Adipose tissue (tissue), 3 donors: ENCODE data around the gene AVL9. TPM values are rescaled to one million over a fixed set of nuclear protein-coding genes. Genes with fewer than 3 reads are reported as not detected.

Source experiments
- H3K27ac ChIP-seq: one replicate; pipeline ENCODE4 v1.5.1; 2013; ENCODE audit warnings: low read depth, low read length
- WGBS, 3 donors: extraction: QIAGEN DNeasy Blood & Tissue Kit; methylation state at CpG; one replicate each; pipeline ENCODE4 v1.1.7; 2013; 5-methylcytosine and 5-hydroxymethylcytosine counted together
- polyA plus RNA-seq, 3 donors: library from polyadenylated mRNA; stranded (reverse); fragments of 200-250 nt; gene quantifications; one replicate each; pipeline ENCODE4 v1.2.3, GENCODE V29; 2013
- donor health status: healthy with polysubstance abuse.
- donor health status: Bipolar disorder and iron deficiency.
- donor health status: healthy.

Gene AVL9
- polyA plus RNA-seq, 3 donors = 6.5 to 11.0 (median 10.1) TPM

DNA sequence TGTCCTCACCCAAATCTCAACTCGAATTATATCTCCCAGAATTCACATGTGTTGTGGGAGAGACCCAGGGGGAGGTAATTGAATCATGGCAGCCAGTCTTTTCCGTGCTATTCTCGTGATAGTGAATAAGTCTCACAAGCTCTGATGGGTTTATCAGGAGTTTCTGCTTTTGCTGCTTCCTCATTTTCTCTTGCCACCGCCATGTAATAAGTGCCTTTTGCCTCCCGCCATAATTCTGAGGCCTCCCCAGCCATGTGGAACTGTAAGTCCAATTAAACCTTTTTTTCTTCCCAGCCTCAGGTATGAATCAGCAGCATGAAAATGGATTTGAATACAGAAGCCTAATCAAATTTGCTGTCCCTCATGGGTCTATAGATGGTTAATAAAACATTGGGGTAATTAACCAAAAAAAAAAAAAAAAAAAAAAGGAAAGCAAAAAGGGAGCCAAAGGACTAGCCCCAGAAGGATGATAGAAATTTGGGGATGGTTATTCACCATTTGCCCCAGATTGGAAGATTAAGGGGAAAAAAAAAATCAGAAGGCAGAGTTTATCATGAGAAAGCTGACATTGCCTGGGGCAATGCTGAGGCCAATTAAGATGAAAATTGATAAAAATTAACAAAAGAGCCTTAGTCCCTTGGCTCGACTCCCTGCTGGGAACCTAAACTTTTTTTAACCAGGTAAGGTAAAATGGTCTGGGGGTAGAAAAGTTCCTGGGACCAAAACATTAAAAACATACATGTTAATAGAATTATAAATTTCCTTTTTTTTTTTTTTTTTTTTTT, 27.6 kb downstream of the AVL9 start:
- 94 to 97% (median 96%) methylated on average over 6 of the region's 6 CpGs for WGBS, 3 donors

DNA sequence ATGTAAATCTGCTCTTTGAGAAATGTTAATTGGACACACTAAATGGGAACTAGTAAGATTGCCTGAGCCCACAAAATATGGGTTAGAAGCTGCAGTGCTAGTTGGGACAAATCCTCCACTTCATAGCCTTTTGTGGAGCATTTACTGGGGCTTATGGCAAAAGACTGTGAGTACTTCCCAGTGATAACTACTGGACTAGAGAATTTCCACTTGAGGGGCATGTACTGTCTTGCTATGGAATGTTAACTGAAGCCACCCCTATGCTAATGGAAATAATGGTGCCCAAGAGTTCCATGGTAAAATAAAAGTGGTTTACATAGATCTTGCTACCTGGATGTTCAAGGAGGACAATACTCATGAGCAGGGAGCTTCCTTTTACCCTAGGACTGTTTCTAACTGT, 29.3 kb downstream of the AVL9 start:
- H3K27ac ChIP-seq = no peak overlapping the region

More for the DNA sequence above, 27.6 kb downstream of the AVL9 start:
- no peak overlapping the region for H3K27ac ChIP-seq

DNA sequence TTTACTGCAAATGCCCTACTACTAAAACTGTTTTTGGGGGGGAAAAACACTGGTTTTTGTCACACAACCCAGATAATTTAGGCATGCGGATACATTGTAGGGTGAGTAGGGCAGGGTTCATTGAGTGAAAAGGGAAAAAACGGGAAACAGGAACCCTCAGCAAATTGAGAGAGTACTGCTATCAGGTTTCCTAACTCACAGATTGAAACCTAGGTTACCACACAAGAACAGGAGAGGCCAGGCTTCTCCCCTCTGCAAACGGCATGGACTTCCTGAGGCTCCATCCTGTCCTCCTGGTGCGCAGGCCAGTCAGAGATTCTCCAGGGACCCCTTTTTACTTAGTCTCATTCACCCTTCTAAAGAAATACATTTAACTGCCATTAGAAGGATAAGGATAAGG, 30.6 kb downstream of the AVL9 start:
- no peak overlapping the region for H3K27ac ChIP-seq
- 61 to 95% (median 73%) methylated on average over 4 of the region's 4 CpGs for WGBS, 3 donors

DNA sequence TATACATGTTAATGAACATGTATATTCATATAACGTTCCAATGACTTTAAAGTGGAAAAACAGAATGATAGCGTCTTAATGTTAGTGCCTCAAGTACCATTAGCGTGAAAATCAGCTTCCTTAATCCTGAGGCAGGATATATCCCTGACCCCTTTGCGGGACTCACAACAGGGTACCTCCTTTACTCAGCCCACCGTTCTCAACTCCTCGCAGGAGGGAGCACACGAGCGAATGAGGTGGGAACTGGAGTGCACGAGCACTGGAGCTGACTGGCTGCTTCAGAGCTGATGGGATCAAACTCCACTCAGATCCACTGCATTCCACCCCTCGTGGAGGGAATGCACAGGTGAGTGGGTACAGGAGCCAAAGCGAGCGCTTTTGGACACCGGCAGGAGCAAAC, 36.1 kb downstream of the AVL9 start:
- no peak overlapping the region for H3K27ac ChIP-seq
- 93 to 95% (median 94%) methylated on average over 13 of the region's 13 CpGs for WGBS, 3 donors

DNA sequence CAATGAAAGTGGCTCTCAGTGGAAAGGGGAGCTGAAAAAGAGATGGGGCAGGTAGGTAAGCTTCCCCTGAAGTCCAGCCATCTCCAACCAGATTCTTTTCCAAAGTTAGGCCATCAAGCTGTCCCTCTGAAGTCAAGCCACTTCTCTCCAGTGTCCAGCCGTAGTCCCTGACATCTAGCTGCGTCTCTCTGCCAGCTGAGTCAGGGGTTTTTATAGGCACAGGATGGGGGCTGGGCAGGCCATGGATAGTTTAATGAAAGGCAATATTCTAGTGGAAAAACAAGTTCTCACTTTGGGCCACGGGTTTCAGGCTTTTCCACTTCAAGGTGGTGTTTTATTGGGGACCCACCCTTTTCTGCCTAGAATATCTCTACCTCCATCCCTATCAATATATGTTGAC, 36.8 kb downstream of the AVL9 start:
- 79 to 91% (median 90%) methylated on average over 3 of the region's 3 CpGs for WGBS, 3 donors
- no peak overlapping the region for H3K27ac ChIP-seq

DNA sequence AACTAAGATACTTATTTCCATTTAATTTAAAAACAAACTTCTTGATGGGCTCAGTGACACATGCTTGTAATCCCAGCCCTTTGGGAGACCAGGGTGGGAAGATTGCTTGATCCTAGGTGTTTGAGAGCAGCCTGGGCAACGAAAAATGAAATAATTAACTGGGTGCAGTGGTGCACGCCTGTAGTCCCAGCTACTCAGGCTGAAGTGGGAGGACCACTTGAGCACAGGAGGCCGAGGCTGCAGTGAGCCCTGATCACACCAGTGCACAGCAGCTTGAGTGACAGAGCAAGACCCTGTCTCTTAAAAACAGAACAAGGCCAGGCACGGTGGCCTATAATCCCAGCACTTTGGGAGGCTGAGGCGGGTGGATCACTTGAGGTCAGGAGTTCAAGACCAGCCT, 37.4 kb downstream of the AVL9 start:
- 91 to 95% (median 92%) methylated on average over 5 of the region's 5 CpGs for WGBS, 3 donors

DNA sequence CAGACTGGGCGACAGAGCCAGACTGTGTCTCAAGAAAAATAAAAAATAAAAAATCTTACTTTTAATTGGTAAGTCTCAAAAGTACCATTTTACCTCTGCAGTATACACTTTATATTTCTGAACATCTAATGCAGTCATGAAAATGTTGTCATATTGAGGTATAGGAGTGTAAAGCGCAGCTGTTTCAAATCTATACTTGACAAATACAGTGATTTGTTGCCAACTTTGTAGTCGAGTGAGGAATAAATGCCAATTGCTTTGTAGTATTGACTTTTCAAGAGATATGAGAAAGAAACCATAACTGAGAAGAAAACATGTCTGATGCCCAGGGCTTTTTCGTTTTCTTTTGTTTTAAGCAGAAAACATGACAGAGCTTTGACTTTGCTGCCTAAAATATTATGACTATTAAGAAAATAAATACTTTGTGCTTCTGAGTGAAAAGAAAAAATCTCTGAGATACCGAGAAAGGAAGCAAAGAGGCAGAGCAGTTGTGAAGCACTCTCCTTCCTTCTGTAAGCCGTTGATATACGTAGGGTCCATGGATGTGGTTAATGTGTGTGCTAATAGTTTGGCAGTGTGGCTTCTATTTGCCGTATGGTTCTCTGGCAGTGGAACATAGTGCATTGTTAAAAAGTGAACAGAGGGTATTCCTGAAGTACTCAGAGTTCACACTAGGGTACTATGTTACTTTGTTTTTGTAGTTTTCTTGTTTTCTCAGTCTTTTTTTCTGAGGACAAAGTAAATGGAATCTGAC, 38.2 kb downstream of the AVL9 start:
- no peak overlapping the region for H3K27ac ChIP-seq
- 30 to 64% (median 62%) methylated on average over 8 of the region's 8 CpGs for WGBS, 3 donors

More for the DNA sequence above, 37.4 kb downstream of the AVL9 start:
- no peak overlapping the region for H3K27ac ChIP-seq

DNA sequence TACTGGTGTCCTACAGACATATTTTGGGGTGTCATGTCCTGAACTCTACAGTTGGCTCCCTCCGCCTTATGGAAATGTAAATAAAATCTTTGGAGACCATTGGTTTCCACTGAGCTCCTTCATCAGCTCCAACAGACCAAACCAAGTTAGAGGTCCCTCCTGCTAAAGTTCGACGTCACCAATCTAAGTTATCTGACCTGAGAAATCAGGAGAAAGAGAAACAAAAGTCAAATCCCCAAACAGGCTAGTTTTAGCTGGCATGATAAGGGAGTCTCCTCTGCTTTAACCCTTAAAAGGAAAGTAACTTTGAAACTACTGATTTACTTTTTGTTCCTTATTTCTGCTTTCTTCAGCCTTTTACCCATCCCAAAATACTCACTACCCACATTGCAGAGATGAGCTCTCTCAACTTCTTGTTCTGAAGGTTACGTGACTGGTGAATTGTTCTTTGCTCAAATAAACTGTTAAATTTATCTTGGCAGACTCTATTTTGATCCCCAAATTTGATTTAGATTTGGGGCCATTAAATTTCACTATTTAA, 39.9 kb downstream of the AVL9 start:
- no peak overlapping the region for H3K27ac ChIP-seq
- 72 to 97% (median 84%) methylated on average over 4 of the region's 4 CpGs for WGBS, 3 donors

DNA sequence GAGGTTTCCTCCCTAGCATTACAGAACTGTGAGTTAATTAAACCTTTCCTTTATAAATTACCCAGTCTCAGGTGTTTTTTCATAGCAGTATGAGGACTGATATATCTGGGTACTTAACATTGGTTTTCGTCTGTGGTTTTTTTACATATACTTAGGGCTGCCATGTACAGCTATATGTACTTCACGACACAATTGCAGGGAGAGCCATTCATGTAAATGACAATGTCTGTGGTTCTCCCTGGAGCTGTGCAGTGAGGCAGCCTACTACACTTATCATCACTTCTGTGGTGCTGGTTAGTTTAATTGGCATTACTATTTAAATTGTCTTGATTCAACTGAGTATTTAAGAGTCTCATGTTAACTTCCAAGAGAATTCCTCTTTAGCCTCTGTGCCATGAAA, 40.7 kb downstream of the AVL9 start:
- H3K27ac ChIP-seq = no peak overlapping the region
- WGBS, 3 donors = 92 to 98% (median 97%) methylated on average over 2 of the region's 2 CpGs

DNA sequence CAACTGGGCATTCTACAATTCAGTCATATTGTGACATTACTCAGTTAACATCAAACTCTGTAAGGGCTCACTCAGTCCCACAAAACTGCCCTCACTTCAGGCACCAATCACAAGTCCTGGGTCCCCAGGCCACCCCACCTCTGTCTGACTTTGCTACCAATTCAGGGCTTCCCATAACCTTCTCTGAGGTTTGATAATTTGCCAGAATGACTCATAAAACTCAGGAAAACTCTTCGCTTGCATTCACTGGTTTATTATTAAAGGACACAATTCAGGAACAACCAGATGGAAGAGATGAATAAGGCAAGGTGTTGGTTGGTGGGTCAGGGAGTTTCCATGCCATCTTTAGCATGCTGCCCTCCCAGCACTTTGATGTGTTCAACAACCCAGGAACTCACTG, 41.3 kb downstream of the AVL9 start:
- WGBS, 3 donors = 0 to 18% (median 16%) methylated on average over 1 of the region's 1 CpG
- H3K27ac ChIP-seq = no peak overlapping the region

DNA sequence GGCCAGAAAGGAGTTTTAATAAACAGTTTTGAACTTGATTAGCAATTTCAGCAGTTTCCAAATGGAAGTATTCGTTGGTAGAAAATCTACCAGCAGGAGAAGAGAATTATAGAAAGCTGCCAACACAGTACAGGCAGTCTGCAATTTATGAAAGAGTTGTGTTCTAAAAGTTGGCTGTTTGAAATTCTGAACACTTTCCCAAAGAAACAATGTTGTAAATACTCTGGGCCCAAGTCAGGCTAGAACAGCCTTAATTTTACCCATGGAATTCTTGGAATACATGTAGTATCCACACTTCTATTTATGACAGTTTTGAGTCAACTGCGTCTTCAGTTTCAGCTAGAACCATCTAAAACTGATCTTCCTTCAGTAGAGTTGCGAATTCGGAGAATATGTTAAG, 42.5 kb downstream of the AVL9 start:
- WGBS, 3 donors = 71 to 89% (median 86%) methylated on average over 4 of the region's 4 CpGs

DNA sequence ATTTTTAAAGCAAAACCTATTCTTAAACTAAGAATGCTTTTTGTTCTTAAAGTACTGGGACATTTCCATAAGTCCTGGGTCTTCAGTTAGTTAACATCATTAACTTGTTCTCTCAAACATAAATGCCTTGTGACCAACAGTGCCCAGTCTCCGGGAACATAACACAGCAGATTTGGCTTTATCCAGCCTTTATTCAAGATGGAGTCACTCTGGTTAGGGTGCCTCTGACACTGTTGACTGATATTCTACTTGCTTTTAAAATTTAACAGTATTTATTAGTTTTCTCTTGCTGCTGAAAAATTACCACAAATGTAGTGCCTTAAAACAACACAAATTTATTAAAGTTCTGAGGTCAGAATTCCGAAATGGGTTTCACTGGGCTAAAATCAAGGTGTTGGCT, 44.1 kb downstream of the AVL9 start:
- no peak overlapping the region for H3K27ac ChIP-seq
- 91 to 97% (median 97%) methylated on average over 2 of the region's 2 CpGs for WGBS, 3 donors

More for the DNA sequence above, 42.5 kb downstream of the AVL9 start:
- H3K27ac ChIP-seq = no peak overlapping the region

DNA sequence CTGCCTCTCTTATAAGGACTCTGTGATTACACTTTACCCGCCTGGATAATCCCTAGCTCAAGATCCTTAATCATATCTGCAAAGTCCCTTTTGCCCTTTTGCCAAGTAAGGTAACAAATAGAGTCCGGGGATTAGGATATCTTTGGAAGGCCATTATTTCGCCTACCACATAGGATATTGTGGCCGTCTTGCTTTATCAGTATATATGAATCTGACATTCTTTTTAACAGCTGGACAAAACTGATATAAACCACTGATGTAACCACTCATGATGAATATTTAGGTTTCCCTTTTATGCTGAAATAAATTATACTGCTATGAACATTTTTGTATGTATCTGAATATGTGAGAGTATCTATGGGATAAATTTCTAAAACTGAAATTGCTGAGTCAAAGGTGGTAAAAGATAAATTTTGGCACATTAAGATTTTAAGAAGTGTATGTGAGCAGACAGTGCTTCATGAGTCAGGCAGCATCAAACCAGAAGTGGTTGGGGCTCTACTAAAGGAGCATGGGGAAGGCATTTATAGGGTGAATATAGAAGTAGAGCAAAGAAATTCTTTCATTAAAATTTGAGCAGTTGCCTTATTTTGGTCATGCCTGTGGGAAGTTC, 44.7 kb downstream of the AVL9 start:
- H3K27ac ChIP-seq = no peak overlapping the region
- 64 to 89% (median 73%) methylated on average over 4 of the region's 4 CpGs for whole genome bisulfite sequencing, 3 donors

DNA sequence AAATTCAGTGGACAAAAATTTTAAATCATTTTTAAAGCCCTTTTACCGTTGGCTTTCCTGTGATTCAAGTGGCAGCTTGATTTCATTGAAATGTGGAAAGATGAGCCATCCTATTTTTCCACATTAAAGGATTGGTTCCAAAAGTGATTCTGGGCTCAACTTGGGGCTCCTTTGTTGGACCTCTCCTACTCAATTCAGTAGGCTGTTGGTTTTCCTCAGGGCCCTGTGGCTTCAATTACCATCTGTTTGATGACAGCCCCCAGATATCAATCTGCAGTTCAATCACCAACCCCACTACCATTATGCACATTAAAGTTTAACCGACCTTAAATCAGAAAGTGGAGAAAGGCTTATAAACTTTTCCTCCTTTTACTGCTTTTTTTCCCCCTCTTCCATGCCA, 47.3 kb downstream of the AVL9 start:
- WGBS, 3 donors = 73 to 84% (median 79%) methylated on average over 2 of the region's 2 CpGs
- no peak overlapping the region for H3K27ac ChIP-seq

DNA sequence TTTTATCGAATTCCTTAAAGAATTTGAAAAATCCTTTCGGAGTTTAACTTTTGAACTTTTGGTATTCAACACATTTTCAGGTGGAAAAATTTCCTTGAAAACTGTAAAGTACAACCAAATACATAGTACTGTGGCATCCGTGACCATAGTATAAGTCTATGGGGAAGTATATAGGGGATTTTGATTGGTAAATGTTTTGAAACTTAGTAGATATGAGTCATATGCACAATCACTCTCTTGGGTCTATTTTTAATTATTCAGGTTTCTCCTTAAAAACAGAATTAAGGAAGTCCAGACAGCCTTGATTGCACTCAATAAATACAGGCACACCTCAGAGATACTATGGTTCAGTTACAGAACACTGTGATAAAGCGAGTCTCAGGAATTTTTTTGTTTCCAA, 64.2 kb downstream of the AVL9 start:
- 96 to 98% (median 97%) methylated on average over 4 of the region's 4 CpGs for WGBS, 3 donors
- no peak overlapping the region for H3K27ac ChIP-seq

DNA sequence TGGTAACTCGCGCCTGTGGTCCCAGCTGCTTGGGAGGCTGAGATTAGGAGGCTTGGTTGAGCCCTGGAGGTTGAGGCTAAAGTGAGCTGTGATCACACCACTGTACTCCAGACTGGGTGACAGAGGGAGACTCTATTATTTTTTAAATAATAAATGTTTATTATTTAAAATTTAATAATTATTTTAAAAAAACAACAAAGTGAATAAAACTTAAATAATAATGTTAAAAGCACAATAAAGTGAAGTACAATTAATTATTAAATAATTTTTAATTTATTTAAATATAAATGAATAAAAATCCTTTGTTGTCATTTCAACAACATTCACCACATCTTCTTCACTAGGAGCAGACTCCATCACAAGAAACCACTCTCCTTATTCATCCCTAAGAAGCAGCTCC, 64.8 kb downstream of the AVL9 start:
- no peak overlapping the region for H3K27ac ChIP-seq
- WGBS, 3 donors = 95 to 100% (median 100%) methylated on average over 2 of the region's 2 CpGs

DNA sequence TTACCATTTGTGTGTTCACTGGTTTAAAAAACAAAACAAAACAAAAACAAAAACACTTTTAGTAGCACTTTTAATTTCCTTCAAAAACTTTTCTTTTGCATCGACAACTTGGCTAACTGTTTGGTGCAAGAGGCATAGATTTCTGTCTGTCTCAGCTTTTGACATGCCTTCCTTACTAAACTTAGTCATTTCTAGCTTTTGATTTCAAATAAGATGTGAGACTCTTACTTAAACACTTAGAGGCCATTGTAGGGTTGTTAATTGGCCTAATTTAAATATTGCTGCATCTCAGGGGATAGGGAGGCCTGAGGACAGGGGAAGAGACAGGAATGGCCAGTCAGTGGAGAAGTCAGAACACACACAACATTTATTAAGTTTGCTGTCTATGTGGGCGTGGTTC, 66.3 kb downstream of the AVL9 start:
- no peak overlapping the region for H3K27ac ChIP-seq
- WGBS, 3 donors = 95 to 99% (median 97%) methylated on average over 2 of the region's 2 CpGs

DNA sequence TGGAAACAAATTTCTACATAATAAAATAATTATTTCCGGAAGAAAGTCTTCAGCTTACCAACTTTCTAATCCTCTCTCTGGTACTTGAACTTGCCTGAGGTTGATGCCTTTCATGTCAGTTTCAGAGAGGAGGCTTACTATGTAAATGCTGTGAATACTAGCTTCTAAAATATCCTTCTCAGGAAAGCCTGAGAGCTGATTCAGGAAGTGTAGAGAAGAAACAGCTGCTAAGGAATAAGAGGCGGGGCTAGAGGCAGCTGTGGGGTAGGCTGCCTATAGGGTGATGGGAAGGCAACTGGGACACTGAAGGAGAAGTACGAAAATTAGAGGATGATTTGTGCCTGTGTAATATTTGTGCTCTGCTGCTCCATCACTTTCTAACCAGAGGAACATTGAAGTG, 69.3 kb downstream of the AVL9 start:
- no peak overlapping the region for H3K27ac ChIP-seq
- 52 to 54% (median 52%) methylated on average over 3 of the region's 3 CpGs for WGBS, 3 donors
